HepG2 (cell line): ENCODE results near the gene BTF3L4. TPM values are rescaled to one million over a fixed set of nuclear protein-coding genes. Genes with fewer than 3 reads are reported as not detected.

ENCODE experiments used
- CENPX ChIP-seq: sonication (generic); formaldehyde crosslinking; IDR thresholded peaks from 2 replicates; pipeline ENCODE4 v1.9.0; 2021; ENCODE audit warnings: mild to moderate bottlenecking, missing genetic modification reagents, moderate library complexity
- FOSL2 ChIP-seq: sonication (generic); formaldehyde crosslinking; IDR thresholded peaks from 2 replicates; pipeline ENCODE4 v1.4.0; 2020; ENCODE audit warnings: missing genetic modification reagents
- GATAD2A ChIP-seq: IDR thresholded peaks from 2 replicates; pipeline ENCODE4 v1.6.1; 2016
- NCOA5 ChIP-seq: sonication (generic); formaldehyde crosslinking; IDR thresholded peaks from 2 replicates; pipeline ENCODE4 v1.4.0; 2020; ENCODE audit warnings: missing genetic modification reagents
- NCOR1 ChIP-seq: fragments of 200-600 bp; sonication (generic); IDR thresholded peaks from 2 replicates; pipeline ENCODE4 v1.7.0; 2017; ENCODE audit warnings: antibody characterized with exemption, low read length, borderline replicate concordance
- PHF5A ChIP-seq: IDR thresholded peaks from one replicate; pipeline ENCODE4 v1.6.1; 2018; ENCODE audit warnings: low read depth, missing genetic modification reagents; ENCODE audit not compliant: unreplicated experiment
- SAFB2 ChIP-seq: sonication (generic); formaldehyde crosslinking; IDR thresholded peaks from 2 replicates; pipeline ENCODE4 v1.5.1; 2020; ENCODE audit warnings: missing genetic modification reagents, low read depth, mild to moderate bottlenecking, borderline replicate concordance
- ZNF232 ChIP-seq: sonication (generic); formaldehyde crosslinking; IDR thresholded peaks from 2 replicates; pipeline ENCODE4 v1.4.0; 2020; ENCODE audit warnings: missing genetic modification reagents, borderline replicate concordance
- ZNF337 ChIP-seq: sonication (generic); formaldehyde crosslinking; IDR thresholded peaks from 2 replicates; pipeline ENCODE4 v1.5.1; 2020; ENCODE audit warnings: missing genetic modification reagents, low read depth, mild to moderate bottlenecking, borderline replicate concordance
- ZNF577 ChIP-seq: sonication (generic); formaldehyde crosslinking; IDR thresholded peaks from 2 replicates; pipeline ENCODE4 v1.4.0; 2020; ENCODE audit warnings: mild to moderate bottlenecking, low read depth, missing genetic modification reagents, borderline replicate concordance
- ZNF660 ChIP-seq: sonication (generic); formaldehyde crosslinking; IDR thresholded peaks from 2 replicates; pipeline ENCODE4 v1.5.1; 2020; ENCODE audit warnings: mild to moderate bottlenecking, low read depth, missing genetic modification reagents, borderline replicate concordance
- ZNF746 ChIP-seq: sonication (generic); formaldehyde crosslinking; IDR thresholded peaks from 2 replicates; pipeline ENCODE4 v1.8.0; 2022; ENCODE audit warnings: mild to moderate bottlenecking, missing genetic modification reagents
- polyA plus RNA-seq, 8 experiments: library from polyadenylated mRNA; depleted of rRNA in 3 of 8; stranded (reverse) in 7 of 8; unstranded in 1 of 8; fragments of >200 nt; fragmentation: Illumina TruSeq in 4 of 8; extraction: Trizol in 4 of 8; gene quantifications; 2 replicates each; pipeline versions ENCODE4 v1.2.1 to v1.2.3, GENCODE V29; 2011 to 2016; ENCODE audit warnings: low read depth in 4 of 8, missing spikeins in 1 of 8, mixed read lengths in 1 of 8; ENCODE audit not compliant: insufficient read depth in 1 of 8
- total RNA-seq, 5 experiments: library from RNA; depleted of rRNA; stranded (reverse); fragments of >200 nt; fragmentation: Illumina TruSeq; extraction: Trizol; gene quantifications; 2 replicates each; pipeline ENCODE4 v1.2.3, GENCODE V29; 2016; ENCODE audit warnings: low read depth in 1 of 5
- TF ChIP-seq, protein P1 (sequence below): sonication (generic); formaldehyde crosslinking; conservative IDR thresholded peaks from 2 replicates; pipeline ENCODE4 v1.8.1; 2023; ENCODE audit warnings: missing genetic modification reagents
- TF ChIP-seq, protein P2 (sequence below): sonication (generic); formaldehyde crosslinking; IDR thresholded peaks from 2 replicates; pipeline ENCODE4 v1.8.0; 2022; ENCODE audit warnings: mild to moderate bottlenecking, missing genetic modification reagents, borderline replicate concordance
- TF ChIP-seq, protein P3 (sequence below): IDR thresholded peaks from 2 replicates; pipeline ENCODE4 v1.6.1; 2012; ENCODE audit warnings: inconsistent platforms
- TF ChIP-seq, protein P4 (sequence below): sonication (generic); formaldehyde crosslinking; IDR thresholded peaks from 2 replicates; pipeline ENCODE4 v1.4.0; 2020; ENCODE audit warnings: mild to moderate bottlenecking, missing genetic modification reagents
- TF ChIP-seq, protein P5 (sequence below): sonication (generic); IDR thresholded peaks from 2 replicates; pipeline ENCODE4 v1.6.1; 2016; ENCODE audit warnings: low read depth, borderline replicate concordance
- TF ChIP-seq, protein P6 (sequence below): sonication (generic); formaldehyde crosslinking; IDR thresholded peaks from 2 replicates; pipeline ENCODE4 v1.4.0; 2020; ENCODE audit warnings: missing genetic modification reagents
- TF ChIP-seq, protein P7 (sequence below): sonication (generic); formaldehyde crosslinking; IDR thresholded peaks from 2 replicates; pipeline ENCODE4 v1.5.1; 2020; ENCODE audit warnings: mild to moderate bottlenecking, missing genetic modification reagents, borderline replicate concordance

Gene BTF3L4
- total and polyA plus RNA-seq, 2 of the 13 experiments (the other 11 are each of a cell fraction or from before 2014, with no cell fraction given): 59.0 to 74.3 TPM

DNA sequence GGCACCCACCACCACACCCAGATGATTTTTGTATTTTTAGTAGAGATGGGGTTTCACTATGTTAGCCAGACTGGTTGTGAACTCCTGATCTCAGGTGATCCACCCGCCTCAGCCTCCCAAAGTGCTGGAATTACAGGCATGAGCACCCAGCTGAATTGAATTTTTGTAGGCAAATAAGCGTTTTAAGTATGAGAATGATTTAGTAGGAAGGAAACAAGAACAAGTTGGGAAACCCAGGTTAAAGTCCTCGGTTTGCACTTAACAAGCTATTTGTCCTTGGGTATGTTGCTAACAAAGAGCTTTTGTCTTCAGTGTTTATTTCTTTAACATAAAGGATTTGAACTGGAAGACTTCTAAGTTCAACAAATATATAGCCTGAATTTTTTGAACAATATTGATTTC is 23.9 kb downstream of the BTF3L4 start (continued):
- TF ChIP-seq, protein P1, sequence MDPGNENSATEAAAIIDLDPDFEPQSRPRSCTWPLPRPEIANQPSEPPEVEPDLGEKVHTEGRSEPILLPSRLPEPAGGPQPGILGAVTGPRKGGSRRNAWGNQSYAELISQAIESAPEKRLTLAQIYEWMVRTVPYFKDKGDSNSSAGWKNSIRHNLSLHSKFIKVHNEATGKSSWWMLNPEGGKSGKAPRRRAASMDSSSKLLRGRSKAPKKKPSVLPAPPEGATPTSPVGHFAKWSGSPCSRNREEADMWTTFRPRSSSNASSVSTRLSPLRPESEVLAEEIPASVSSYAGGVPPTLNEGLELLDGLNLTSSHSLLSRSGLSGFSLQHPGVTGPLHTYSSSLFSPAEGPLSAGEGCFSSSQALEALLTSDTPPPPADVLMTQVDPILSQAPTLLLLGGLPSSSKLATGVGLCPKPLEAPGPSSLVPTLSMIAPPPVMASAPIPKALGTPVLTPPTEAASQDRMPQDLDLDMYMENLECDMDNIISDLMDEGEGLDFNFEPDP (CRISPR knock-in tag): no peak
- TF ChIP-seq, protein P2, sequence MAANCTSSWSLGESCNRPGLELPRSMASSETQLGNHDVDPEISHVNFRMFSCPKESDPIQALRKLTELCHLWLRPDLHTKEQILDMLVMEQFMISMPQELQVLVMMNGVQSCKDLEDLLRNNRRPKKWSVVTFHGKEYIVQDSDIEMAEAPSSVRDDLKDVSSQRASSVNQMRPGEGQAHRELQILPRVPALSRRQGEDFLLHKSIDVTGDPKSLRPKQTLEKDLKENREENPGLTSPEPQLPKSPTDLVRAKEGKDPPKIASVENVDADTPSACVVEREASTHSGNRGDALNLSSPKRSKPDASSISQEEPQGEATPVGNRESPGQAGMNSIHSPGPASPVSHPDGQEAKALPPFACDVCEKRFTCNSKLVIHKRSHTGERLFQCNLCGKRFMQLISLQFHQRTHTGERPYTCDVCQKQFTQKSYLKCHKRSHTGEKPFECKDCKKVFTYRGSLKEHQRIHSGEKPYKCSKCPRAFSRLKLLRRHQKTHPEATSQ: no peak
- TF ChIP-seq, protein P3, sequence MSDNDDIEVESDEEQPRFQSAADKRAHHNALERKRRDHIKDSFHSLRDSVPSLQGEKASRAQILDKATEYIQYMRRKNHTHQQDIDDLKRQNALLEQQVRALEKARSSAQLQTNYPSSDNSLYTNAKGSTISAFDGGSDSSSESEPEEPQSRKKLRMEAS: no peak
- TF ChIP-seq ZNF746 (CRISPR knock-in tag) (no peak), PHF5A (peak; percentile 34), NCOR1 (peak; percentile 77; the same call in 1 of the 2 replicates), SAFB2 (CRISPR knock-in tag) (no peak), GATAD2A (CRISPR knock-in tag) (peak; percentile 86), CENPX (CRISPR knock-in tag) (no peak), ZNF337 (no peak), ZNF577 (no peak), NCOA5 (CRISPR knock-in tag) (no peak), FOSL2 (no peak), ZNF660 (CRISPR knock-in tag) (no peak), ZNF232 (CRISPR knock-in tag) (no peak)
- TF ChIP-seq, protein P4, sequence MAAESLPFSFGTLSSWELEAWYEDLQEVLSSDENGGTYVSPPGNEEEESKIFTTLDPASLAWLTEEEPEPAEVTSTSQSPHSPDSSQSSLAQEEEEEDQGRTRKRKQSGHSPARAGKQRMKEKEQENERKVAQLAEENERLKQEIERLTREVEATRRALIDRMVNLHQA (CRISPR knock-in tag): no peak
- TF ChIP-seq, protein P5, sequence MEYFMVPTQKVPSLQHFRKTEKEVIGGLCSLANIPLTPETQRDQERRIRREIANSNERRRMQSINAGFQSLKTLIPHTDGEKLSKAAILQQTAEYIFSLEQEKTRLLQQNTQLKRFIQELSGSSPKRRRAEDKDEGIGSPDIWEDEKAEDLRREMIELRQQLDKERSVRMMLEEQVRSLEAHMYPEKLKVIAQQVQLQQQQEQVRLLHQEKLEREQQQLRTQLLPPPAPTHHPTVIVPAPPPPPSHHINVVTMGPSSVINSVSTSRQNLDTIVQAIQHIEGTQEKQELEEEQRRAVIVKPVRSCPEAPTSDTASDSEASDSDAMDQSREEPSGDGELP: peak; percentile 86
- TF ChIP-seq, protein P6, sequence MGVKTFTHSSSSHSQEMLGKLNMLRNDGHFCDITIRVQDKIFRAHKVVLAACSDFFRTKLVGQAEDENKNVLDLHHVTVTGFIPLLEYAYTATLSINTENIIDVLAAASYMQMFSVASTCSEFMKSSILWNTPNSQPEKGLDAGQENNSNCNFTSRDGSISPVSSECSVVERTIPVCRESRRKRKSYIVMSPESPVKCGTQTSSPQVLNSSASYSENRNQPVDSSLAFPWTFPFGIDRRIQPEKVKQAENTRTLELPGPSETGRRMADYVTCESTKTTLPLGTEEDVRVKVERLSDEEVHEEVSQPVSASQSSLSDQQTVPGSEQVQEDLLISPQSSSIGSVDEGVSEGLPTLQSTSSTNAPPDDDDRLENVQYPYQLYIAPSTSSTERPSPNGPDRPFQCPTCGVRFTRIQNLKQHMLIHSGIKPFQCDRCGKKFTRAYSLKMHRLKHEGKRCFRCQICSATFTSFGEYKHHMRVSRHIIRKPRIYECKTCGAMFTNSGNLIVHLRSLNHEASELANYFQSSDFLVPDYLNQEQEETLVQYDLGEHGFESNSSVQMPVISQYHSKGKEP (CRISPR knock-in tag): no peak
- TF ChIP-seq, protein P7, sequence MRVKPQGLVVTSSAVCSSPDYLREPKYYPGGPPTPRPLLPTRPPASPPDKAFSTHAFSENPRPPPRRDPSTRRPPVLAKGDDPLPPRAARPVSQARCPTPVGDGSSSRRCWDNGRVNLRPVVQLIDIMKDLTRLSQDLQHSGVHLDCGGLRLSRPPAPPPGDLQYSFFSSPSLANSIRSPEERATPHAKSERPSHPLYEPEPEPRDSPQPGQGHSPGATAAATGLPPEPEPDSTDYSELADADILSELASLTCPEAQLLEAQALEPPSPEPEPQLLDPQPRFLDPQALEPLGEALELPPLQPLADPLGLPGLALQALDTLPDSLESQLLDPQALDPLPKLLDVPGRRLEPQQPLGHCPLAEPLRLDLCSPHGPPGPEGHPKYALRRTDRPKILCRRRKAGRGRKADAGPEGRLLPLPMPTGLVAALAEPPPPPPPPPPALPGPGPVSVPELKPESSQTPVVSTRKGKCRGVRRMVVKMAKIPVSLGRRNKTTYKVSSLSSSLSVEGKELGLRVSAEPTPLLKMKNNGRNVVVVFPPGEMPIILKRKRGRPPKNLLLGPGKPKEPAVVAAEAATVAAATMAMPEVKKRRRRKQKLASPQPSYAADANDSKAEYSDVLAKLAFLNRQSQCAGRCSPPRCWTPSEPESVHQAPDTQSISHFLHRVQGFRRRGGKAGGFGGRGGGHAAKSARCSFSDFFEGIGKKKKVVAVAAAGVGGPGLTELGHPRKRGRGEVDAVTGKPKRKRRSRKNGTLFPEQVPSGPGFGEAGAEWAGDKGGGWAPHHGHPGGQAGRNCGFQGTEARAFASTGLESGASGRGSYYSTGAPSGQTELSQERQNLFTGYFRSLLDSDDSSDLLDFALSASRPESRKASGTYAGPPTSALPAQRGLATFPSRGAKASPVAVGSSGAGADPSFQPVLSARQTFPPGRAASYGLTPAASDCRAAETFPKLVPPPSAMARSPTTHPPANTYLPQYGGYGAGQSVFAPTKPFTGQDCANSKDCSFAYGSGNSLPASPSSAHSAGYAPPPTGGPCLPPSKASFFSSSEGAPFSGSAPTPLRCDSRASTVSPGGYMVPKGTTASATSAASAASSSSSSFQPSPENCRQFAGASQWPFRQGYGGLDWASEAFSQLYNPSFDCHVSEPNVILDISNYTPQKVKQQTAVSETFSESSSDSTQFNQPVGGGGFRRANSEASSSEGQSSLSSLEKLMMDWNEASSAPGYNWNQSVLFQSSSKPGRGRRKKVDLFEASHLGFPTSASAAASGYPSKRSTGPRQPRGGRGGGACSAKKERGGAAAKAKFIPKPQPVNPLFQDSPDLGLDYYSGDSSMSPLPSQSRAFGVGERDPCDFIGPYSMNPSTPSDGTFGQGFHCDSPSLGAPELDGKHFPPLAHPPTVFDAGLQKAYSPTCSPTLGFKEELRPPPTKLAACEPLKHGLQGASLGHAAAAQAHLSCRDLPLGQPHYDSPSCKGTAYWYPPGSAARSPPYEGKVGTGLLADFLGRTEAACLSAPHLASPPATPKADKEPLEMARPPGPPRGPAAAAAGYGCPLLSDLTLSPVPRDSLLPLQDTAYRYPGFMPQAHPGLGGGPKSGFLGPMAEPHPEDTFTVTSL (CRISPR knock-in tag): peak; percentile 76; the same call in 1 of the 2 replicates
